ENCODE data around the gene MOK.

MOK gene

GRCh38 chr14:102222009-102222575 lies 82.9 kb downstream of the MOK start:
- no peak for DNase-seq

- DNase-seq: no peak
Measured at GRCh38 chr14:102221026-102221425, 83.9 kb downstream of the MOK start.

- DNase-seq: no peak
Measured at GRCh38 chr14:102220031-102220430, 84.9 kb downstream of the MOK start.

GRCh38 chr14:102219316-102219715 lies 85.6 kb downstream of the MOK start:
- DNase-seq: no peak

- DNase-seq: no peak
Measured at GRCh38 chr14:102218688-102219087, 86.3 kb downstream of the MOK start.

GRCh38 chr14:102217987-102218421 lies 87.0 kb downstream of the MOK start:
- no peak for DNase-seq

- DNase-seq: no peak
Measured at GRCh38 chr14:102217399-102217798, 87.6 kb downstream of the MOK start.

GRCh38 chr14:102215576-102216250 lies 89.3 kb downstream of the MOK start:
- no peak for DNase-seq

- no peak for DNase-seq
Measured at GRCh38 chr14:102215071-102215470, 89.9 kb downstream of the MOK start.

GRCh38 chr14:102213984-102214658 lies 90.8 kb downstream of the MOK start:
- no peak for DNase-seq

GRCh38 chr14:102213470-102213869 lies 91.5 kb downstream of the MOK start:
- no peak for DNase-seq

- DNase-seq: no peak
Measured at GRCh38 chr14:102212845-102213244, 92.1 kb downstream of the MOK start.

- DNase-seq: no peak
Measured at GRCh38 chr14:102212356-102212755, 92.6 kb downstream of the MOK start.

GRCh38 chr14:102211240-102211639 lies 93.7 kb downstream of the MOK start:
- no peak for DNase-seq

- DNase-seq: no peak
Measured at GRCh38 chr14:102210421-102211042, 94.4 kb downstream of the MOK start.

- no peak for DNase-seq
Measured at GRCh38 chr14:102209224-102209966, 95.6 kb downstream of the MOK start.

- no peak for DNase-seq
Measured at GRCh38 chr14:102208741-102209140, 96.2 kb downstream of the MOK start.

- no peak for DNase-seq
Measured at GRCh38 chr14:102207831-102208365, 97.1 kb downstream of the MOK start.

- DNase-seq: no peak
Measured at GRCh38 chr14:102206918-102207317, 98.0 kb downstream of the MOK start.

- no peak for DNase-seq
Measured at GRCh38 chr14:102205560-102205959, 99.4 kb downstream of the MOK start.

- no peak for DNase-seq
Measured at GRCh38 chr14:102203382-102203781, 101.6 kb downstream of the MOK start.

GRCh38 chr14:102202944-102203343 lies 102.0 kb downstream of the MOK start:
- no peak for DNase-seq

- no peak for DNase-seq
Measured at GRCh38 chr14:102201776-102202175, 103.2 kb downstream of the MOK start.

Measured in RPMI8226 (cell line).